Measurements from ENCODE around the gene FOXF1.

The FOXF1 gene

GRCh38 chr16:86505185-86505898 is 5.0 kb upstream of the FOXF1 start:
- DNase-seq: no peak

GRCh38 chr16:86505899-86506864 is 4.1 kb upstream of the FOXF1 start:
- DNase-seq: no peak

GRCh38 chr16:86507173-86508027 is 2.9 kb upstream of the FOXF1 start:
- DNase-seq: no peak

GRCh38 chr16:86508028-86508946 is 2.0 kb upstream of the FOXF1 start:
- DNase-seq: no peak

GRCh38 chr16:86508947-86509758 is 1.2 kb upstream of the FOXF1 start:
- no peak for DNase-seq

- DNase-seq: no peak
Observed at GRCh38 chr16:86509759-86510464, 415 bp upstream of the FOXF1 start.

GRCh38 chr16:86511317-86512161 is 1.2 kb downstream of the FOXF1 start:
- DNase-seq: no peak

- no peak for DNase-seq
Observed at GRCh38 chr16:86512301-86512859, 2.1 kb downstream of the FOXF1 start.

GRCh38 chr16:86512860-86513470 is 2.6 kb downstream of the FOXF1 start:
- no peak for DNase-seq

- DNase-seq: no peak
Observed at GRCh38 chr16:86513471-86514277, 3.3 kb downstream of the FOXF1 start.

- DNase-seq: no peak
Observed at GRCh38 chr16:86514481-86515376, 4.4 kb downstream of the FOXF1 start.

GRCh38 chr16:86515413-86515776 is 5.1 kb downstream of the FOXF1 start:
- no peak for DNase-seq

GRCh38 chr16:86515777-86516622 is 5.7 kb downstream of the FOXF1 start:
- DNase-seq: no peak

GRCh38 chr16:86516623-86517003 is 6.3 kb downstream of the FOXF1 start:
- no peak for DNase-seq

- no peak for DNase-seq
Observed at GRCh38 chr16:86517033-86517432, 6.7 kb downstream of the FOXF1 start.

All from effector CD4-positive, alpha-beta T cell (primary cell).